B cell (primary cell): ENCODE data around the gene PLCB4.

Experiments used
- CTCF ChIP-seq: fragments of 200-600 bp; IDR thresholded peaks from one replicate; pipeline ENCODE4 v1.8.0; 2022; ENCODE audit warnings: antibody characterized with exemption, mild to moderate bottlenecking
- EZH2 ChIP-seq: IDR thresholded peaks from 2 replicates; pipeline ENCODE4 v1.6.1; 2012; ENCODE audit warnings: borderline replicate concordance, low read depth, mild to moderate bottlenecking, moderate library complexity, low read length; ENCODE audit not compliant: insufficient read depth, poor library complexity, severe bottlenecking

- TF ChIP-seq CTCF, result no peak
- no peak for TF ChIP-seq EZH2
Measured at GRCh38 chr20:9439806-9440205, 370.9 kb downstream of the PLCB4 start.
